Neural progenitor cell (in vitro differentiated cells): ENCODE data around the gene SAMD4A. TPM values are rescaled to one million over a fixed set of nuclear protein-coding genes. Genes with fewer than 3 reads are reported as not detected.
A peak's percentile ranks its signal among the peaks of the same experiment; 100 is the strongest.

ENCODE experiments used
- DNase-seq: peaks from one replicate; pipeline ENCODE4 v3.0.0-alpha.2; 2016; ENCODE audit warnings: low spot score
- H2AFZ ChIP-seq: fragments of 200-600 bp; sonication (generic); replicated peaks from 2 replicates; pipeline ENCODE4 v1.6.1; 2016; ENCODE audit warnings: antibody characterized with exemption
- H3F3A ChIP-seq: fragments of 200-600 bp; sonication (generic); 2 replicates; pipeline ENCODE4 v1.6.1; 2016; ENCODE audit warnings: antibody characterized with exemption, low read depth
- H3K27ac ChIP-seq: fragments of 200-600 bp; sonication (generic); 2 replicates; pipeline ENCODE4 v1.5.1; 2016; ENCODE audit warnings: mild to moderate bottlenecking
- H3K27me3 ChIP-seq: fragments of 200-600 bp; sonication (generic); 2 replicates; pipeline ENCODE4 v1.6.1; 2016; ENCODE audit warnings: mild to moderate bottlenecking, moderate library complexity
- H3K36me3 ChIP-seq: fragments of 200-600 bp; sonication (generic); 2 replicates; pipeline ENCODE4 v1.5.1; 2016
- H3K4me1 ChIP-seq: fragments of 200-600 bp; sonication (generic); 2 replicates; pipeline ENCODE4 v1.6.1; 2016; ENCODE audit warnings: mixed run types
- H3K4me2 ChIP-seq: fragments of 200-600 bp; sonication (generic); 2 replicates; pipeline ENCODE4 v1.6.1; 2016
- H3K4me3 ChIP-seq: fragments of 200-600 bp; sonication (generic); 2 replicates; pipeline ENCODE4 v1.5.1; 2016
- H3K79me2 ChIP-seq: fragments of 200-600 bp; sonication (generic); 2 replicates; pipeline ENCODE4 v1.6.1; 2016; ENCODE audit warnings: low read depth
- H3K9ac ChIP-seq: fragments of 200-600 bp; sonication (generic); 2 replicates; pipeline ENCODE4 v1.6.1; 2016
- H3K9me3 ChIP-seq: fragments of 200-600 bp; sonication (generic); 2 replicates; pipeline ENCODE4 v1.5.1; 2016; ENCODE audit warnings: low read depth
- H4K20me1 ChIP-seq: fragments of 200-600 bp; sonication (generic); 2 replicates; pipeline ENCODE4 v1.6.1; 2016; ENCODE audit warnings: low read depth
- H3K27ac Mint-ChIP-seq: 3 replicates; pipeline ENCODE4 v1.8.0; 2021; ENCODE audit warnings: mixed read lengths
- H3K27me3 Mint-ChIP-seq: 2 replicates; pipeline ENCODE4 v1.8.0; 2022; ENCODE audit warnings: low read depth, mild to moderate bottlenecking, inconsistent platforms, moderate library complexity, mixed read lengths; ENCODE audit not compliant: insufficient read depth
- H3K36me3 Mint-ChIP-seq: 3 replicates; pipeline ENCODE4 v1.8.0; 2021; ENCODE audit warnings: mixed read lengths
- H3K4me1 Mint-ChIP-seq: 3 replicates; pipeline ENCODE4 v1.8.0; 2021; ENCODE audit warnings: mixed read lengths
- H3K4me3 Mint-ChIP-seq: 3 replicates; pipeline ENCODE4 v1.8.0; 2021; ENCODE audit warnings: mild to moderate bottlenecking, moderate library complexity, mixed read lengths
- H3K9me3 Mint-ChIP-seq: 3 replicates; pipeline ENCODE4 v1.8.0; 2020; ENCODE audit warnings: mixed read lengths
- CTCF ChIP-seq: fragments of 200-600 bp; sonication (generic); IDR thresholded peaks from 2 replicates; pipeline ENCODE4 v1.5.1; 2017; ENCODE audit warnings: antibody characterized with exemption, mild to moderate bottlenecking
- EZH2 ChIP-seq: fragments of 200-600 bp; sonication (generic); IDR thresholded peaks from 2 replicates; pipeline ENCODE4 v1.6.1; 2017; ENCODE audit warnings: antibody characterized with exemption, mild to moderate bottlenecking, moderate library complexity
- EZH2phosphoT487 ChIP-seq: fragments of 200-600 bp; sonication (generic); IDR thresholded peaks from 2 replicates; pipeline ENCODE4 v1.6.1; 2017; ENCODE audit warnings: antibody characterized with exemption
- total RNA-seq: library from RNA; depleted of rRNA; stranded (reverse); fragments of >200 nt; gene quantifications from 2 replicates; pipeline ENCODE4 v1.2.3, GENCODE V29; 2015; ENCODE audit warnings: low replicate concordance

Gene SAMD4A
- total RNA-seq, 1 donor from 2014 or later = 4.3 TPM

- no peak overlapping the region for H3K27ac Mint-ChIP-seq
- H3K9ac ChIP-seq = no peak overlapping the region
Measured at GRCh38 chr14:54687750-54688119, 120.8 kb downstream of the SAMD4A start.

GRCh38 chr14:54688229-54688628, 121.3 kb downstream of the SAMD4A start:
- no peaks in the 10 kb centered on the region for H3K36me3 Mint-ChIP-seq
- Histone ChIP-seq H3K36me3 (no peaks in the 10 kb centered on the region), H3K79me2 (no peaks in the 10 kb centered on the region), H3K4me3 (no peak overlapping the region), H3F3A (no peaks in the 10 kb centered on the region), H3K27me3 (no peaks in the 10 kb centered on the region), H3K27ac (no peak overlapping the region), H2AFZ (no peak overlapping the region), H3K9ac (no peak overlapping the region), H4K20me1 (no peaks in the 10 kb centered on the region), H3K9me3 (no peaks in the 10 kb centered on the region), H3K4me1 (peaks cover 16% of the 10 kb centered on the region), H3K4me2 (no peak overlapping the region)
- no peak for DNase-seq
- H3K4me3 Mint-ChIP-seq = peak overlapping the region; percentile 34
- peaks cover 2% of the 10 kb centered on the region for H3K27me3 Mint-ChIP-seq
- H3K27ac Mint-ChIP-seq = no peak overlapping the region
- H3K9me3 Mint-ChIP-seq = no peaks in the 10 kb centered on the region
- no peak for TF ChIP-seq EZH2
- no peak for TF ChIP-seq EZH2phosphoT487
- no peak for TF ChIP-seq CTCF
- H3K4me1 Mint-ChIP-seq = peaks cover 22% of the 10 kb centered on the region

More at GRCh38 chr14:54687750-54688119, 120.8 kb downstream of the SAMD4A start:
- Histone ChIP-seq H3K27me3 (no peaks in the 10 kb centered on the region), H3K27ac (no peak overlapping the region), H4K20me1 (no peaks in the 10 kb centered on the region), H3K79me2 (no peaks in the 10 kb centered on the region), H3K4me2 (no peak overlapping the region), H2AFZ (no peak overlapping the region), H3K4me3 (no peak overlapping the region), H3K4me1 (peaks cover 16% of the 10 kb centered on the region), H3K36me3 (no peaks in the 10 kb centered on the region), H3F3A (no peaks in the 10 kb centered on the region), H3K9me3 (no peaks in the 10 kb centered on the region)
- peaks cover 22% of the 10 kb centered on the region for H3K4me1 Mint-ChIP-seq
- H3K27me3 Mint-ChIP-seq = peaks cover 2% of the 10 kb centered on the region
- H3K36me3 Mint-ChIP-seq = no peaks in the 10 kb centered on the region
- DNase-seq = no peak
- no peak for TF ChIP-seq CTCF
- TF ChIP-seq EZH2phosphoT487 = no peak
- no peak for TF ChIP-seq EZH2
- H3K4me3 Mint-ChIP-seq = no peak overlapping the region
- H3K9me3 Mint-ChIP-seq = no peaks in the 10 kb centered on the region

GRCh38 chr14:54689928-54690327, 123.0 kb downstream of the SAMD4A start:
- Histone ChIP-seq H4K20me1 (no peaks in the 10 kb centered on the region), H3K4me3 (no peak overlapping the region), H3K79me2 (no peaks in the 10 kb centered on the region), H3K9ac (no peak overlapping the region), H3F3A (no peaks in the 10 kb centered on the region), H3K4me2 (no peak overlapping the region), H2AFZ (no peak overlapping the region), H3K36me3 (no peaks in the 10 kb centered on the region), H3K27me3 (no peaks in the 10 kb centered on the region), H3K4me1 (peaks cover 4% of the 10 kb centered on the region), H3K27ac (no peak overlapping the region), H3K9me3 (no peaks in the 10 kb centered on the region)
- H3K9me3 Mint-ChIP-seq = no peaks in the 10 kb centered on the region
- DNase-seq = no peak
- H3K36me3 Mint-ChIP-seq = no peaks in the 10 kb centered on the region
- no peak overlapping the region for H3K4me3 Mint-ChIP-seq
- TF ChIP-seq EZH2phosphoT487 = no peak
- no peak for TF ChIP-seq CTCF
- no peak for TF ChIP-seq EZH2
- H3K27me3 Mint-ChIP-seq = peaks cover 2% of the 10 kb centered on the region
- peaks cover 12% of the 10 kb centered on the region for H3K4me1 Mint-ChIP-seq
- no peak overlapping the region for H3K27ac Mint-ChIP-seq
